ENCODE measurements around the gene CA10. TPM values are rescaled to one million over a fixed set of nuclear protein-coding genes. Genes with fewer than 3 reads are reported as not detected.

The CA10 gene
- total and polyA plus RNA-seq, 5 experiments from 2014 or later: not detected

GRCh38 chr17:51604299-51605020, 554.1 kb downstream of the CA10 start:
- POLR2A ChIA-PET: no interaction called here
- no peak overlapping the region for H3K27ac Mint-ChIP-seq
- no peaks in the 10 kb centered on the region for H3K9me3 Mint-ChIP-seq
- no peak for ATAC-seq
- no peaks in the 10 kb centered on the region for H3K36me3 Mint-ChIP-seq
- H3K27me3 Mint-ChIP-seq: peaks cover 0 to 9% (median 1%) of the 10 kb centered on the region in 5 donors
- no peak overlapping the region for H3K4me3 Mint-ChIP-seq
- DNase-seq: no peak
- H3K4me1 Mint-ChIP-seq: no peaks in the 10 kb centered on the region

DNA sequence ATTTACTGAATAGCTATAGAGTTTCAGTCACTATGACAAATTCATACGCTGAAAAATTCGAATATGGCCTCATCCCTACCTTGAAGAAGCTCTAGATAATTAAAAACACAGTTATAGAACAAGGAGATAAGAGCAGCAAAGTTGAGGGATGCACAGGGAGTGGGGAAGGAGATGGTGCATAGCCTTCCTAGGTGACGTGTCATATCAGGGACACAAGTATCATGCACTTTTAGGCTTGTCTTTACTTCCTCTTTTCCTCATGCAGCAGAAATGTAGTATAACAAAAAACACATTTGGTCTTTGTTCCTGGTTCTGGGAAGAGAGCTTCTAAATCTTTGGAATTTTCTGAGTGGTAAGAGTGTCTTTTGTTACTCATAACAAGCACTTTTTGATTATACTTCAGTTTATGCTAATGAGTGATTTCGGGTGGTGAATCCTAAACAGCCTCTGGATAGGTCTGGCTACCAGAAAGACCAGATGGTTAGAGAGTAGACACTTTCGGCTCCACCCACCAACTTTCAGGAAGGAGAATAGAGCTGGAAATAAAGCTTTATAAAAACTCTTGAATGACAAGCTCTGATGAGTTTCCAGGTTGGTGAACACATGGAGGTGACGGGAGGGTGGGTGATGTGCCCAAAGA, 556.8 kb downstream of the CA10 start:
- POLR2A ChIA-PET: no interaction called here
- DNase-seq: no peak
- Mint-ChIP-seq H3K4me3 (no peak overlapping the region), H3K27ac (no peak overlapping the region), H3K36me3 (no peaks in the 10 kb centered on the region), H3K9me3 (no peaks in the 10 kb centered on the region), H3K27me3 (peaks cover 0 to 16% (median 7%) of the 10 kb centered on the region in 5 donors), H3K4me1 (no peaks in the 10 kb centered on the region)
- no peak for ATAC-seq

GRCh38 chr17:51598824-51599223, 559.7 kb downstream of the CA10 start:
- Mint-ChIP-seq H3K27ac (peak overlapping the region in 1 of 10 donors; percentile 41), H3K9me3 (no peaks in the 10 kb centered on the region), H3K4me3 (no peak overlapping the region), H3K27me3 (peaks cover 2 to 19% (median 9%) of the 10 kb centered on the region in 5 donors), H3K4me1 (no peaks in the 10 kb centered on the region), H3K36me3 (no peaks in the 10 kb centered on the region)
- no peak for DNase-seq
- ATAC-seq: no peak
- POLR2A ChIA-PET: no interaction called here

DNA sequence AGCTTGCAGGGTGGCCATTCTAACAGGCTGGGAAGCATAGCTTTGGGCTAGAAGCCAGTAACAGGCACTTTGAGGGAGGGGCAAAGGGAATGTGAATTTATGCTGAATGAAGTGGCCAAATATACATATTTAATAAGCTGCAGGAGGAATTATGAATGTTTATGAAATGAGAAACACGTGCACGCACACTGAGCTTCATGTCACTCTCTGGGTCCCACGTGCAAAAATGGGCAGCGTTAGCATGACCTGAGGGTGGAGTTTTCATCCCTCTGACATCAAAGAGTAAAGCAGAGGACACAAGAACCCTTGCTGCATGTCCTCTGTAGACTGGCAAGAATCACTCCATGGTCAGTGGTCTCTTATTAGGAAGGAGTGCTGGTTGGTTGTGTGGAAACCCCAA, 561.2 kb downstream of the CA10 start:
- no peaks in the 10 kb centered on the region for H3K36me3 Mint-ChIP-seq

GRCh38 chr17:51595826-51596398, 562.6 kb downstream of the CA10 start:
- H3K36me3 Mint-ChIP-seq: no peaks in the 10 kb centered on the region
- H3K4me1 Mint-ChIP-seq: no peaks in the 10 kb centered on the region
- H3K4me3 Mint-ChIP-seq: no peak overlapping the region
- H3K9me3 Mint-ChIP-seq: no peaks in the 10 kb centered on the region
- ATAC-seq: no peak
- H3K27ac Mint-ChIP-seq: no peak overlapping the region
- DNase-seq: no peak
- POLR2A ChIA-PET: no interaction called here
- H3K27me3 Mint-ChIP-seq: peaks cover 0 to 15% (median 11%) of the 10 kb centered on the region in 5 donors

More for the DNA sequence above, 561.2 kb downstream of the CA10 start:
- peaks cover 2 to 18% (median 9%) of the 10 kb centered on the region in 5 donors for H3K27me3 Mint-ChIP-seq
- no peaks in the 10 kb centered on the region for H3K9me3 Mint-ChIP-seq
- POLR2A ChIA-PET: no interaction called here
- no peak overlapping the region for H3K27ac Mint-ChIP-seq
- no peaks in the 10 kb centered on the region for H3K4me1 Mint-ChIP-seq
- no peak for ATAC-seq
- no peak overlapping the region for H3K4me3 Mint-ChIP-seq
- DNase-seq: no peak

DNA sequence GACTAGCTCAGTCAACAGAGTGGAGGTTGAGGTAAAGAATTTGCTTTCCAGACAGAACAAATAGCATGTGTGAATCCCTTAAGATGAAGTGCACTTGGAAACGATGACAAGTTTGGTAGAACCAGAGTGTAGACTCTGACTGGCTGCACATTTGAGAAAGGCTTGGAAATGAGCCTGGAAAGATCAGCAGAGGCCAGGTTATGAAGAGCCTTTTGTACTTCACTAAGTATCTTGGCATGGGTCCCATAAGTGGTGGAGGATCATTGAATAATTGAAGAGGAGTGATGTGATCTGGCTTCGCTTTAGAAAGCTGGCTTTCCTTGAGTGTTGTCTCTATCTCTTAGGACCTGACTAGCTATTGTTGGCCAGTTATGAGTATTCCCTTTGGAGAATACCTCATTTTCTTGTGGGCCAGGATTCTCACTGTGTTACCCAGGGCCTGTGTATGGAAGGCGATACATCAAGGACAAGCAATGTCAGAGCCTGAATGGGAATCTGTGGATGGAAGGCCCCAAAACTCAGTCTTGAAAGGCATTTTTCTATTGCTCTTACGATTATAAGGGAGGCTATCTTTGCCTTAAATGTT, 568.4 kb downstream of the CA10 start:
- ATAC-seq (no peak), DNase-seq (no peak)
- Mint-ChIP-seq H3K9me3 (peaks cover 0 to 24% (median 13%) of the 10 kb centered on the region in 9 donors), H3K4me3 (no peak overlapping the region), H3K4me1 (no peaks in the 10 kb centered on the region), H3K27me3 (peaks cover 0 to 18% (median 9%) of the 10 kb centered on the region in 5 donors), H3K27ac (no peak overlapping the region), H3K36me3 (peaks cover 0 to 19% (median 0%) of the 10 kb centered on the region in 3 donors)
- POLR2A ChIA-PET: no interaction called here

GRCh38 chr17:51588063-51588462, 570.5 kb downstream of the CA10 start:
- peaks cover 1 to 26% (median 7%) of the 10 kb centered on the region in 5 donors for H3K27me3 Mint-ChIP-seq
- no peaks in the 10 kb centered on the region for H3K4me1 Mint-ChIP-seq
- peaks cover 0 to 19% (median 0%) of the 10 kb centered on the region in 3 donors for H3K36me3 Mint-ChIP-seq
- ATAC-seq (no peak), DNase-seq (no peak)
- POLR2A ChIA-PET: no interaction called here
- H3K27ac Mint-ChIP-seq: no peak overlapping the region
- H3K4me3 Mint-ChIP-seq: no peak overlapping the region
- peaks cover 0 to 24% (median 14%) of the 10 kb centered on the region in 9 donors for H3K9me3 Mint-ChIP-seq

DNA sequence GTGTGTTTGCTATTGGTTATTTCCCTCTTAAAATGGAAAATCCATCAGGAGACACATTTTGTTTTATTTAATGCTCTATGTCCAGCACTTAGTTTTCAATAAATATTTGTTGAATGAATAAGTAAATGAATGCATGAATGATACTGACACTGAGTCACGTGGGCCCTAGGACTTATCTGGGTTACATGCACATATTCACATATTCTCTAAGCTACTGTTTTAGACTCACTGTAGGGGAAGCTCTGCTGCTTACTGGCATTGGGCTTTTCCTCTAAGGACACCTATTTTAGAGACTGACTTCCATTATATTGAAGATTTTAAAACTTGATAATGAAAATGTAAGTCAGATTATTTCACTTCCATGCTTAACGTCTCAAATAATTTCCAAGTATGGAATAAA, 571.0 kb downstream of the CA10 start:
- Mint-ChIP-seq H3K9me3 (peaks cover 0 to 24% (median 14%) of the 10 kb centered on the region in 9 donors), H3K4me1 (no peaks in the 10 kb centered on the region), H3K4me3 (no peak overlapping the region), H3K27me3 (peaks cover 1 to 26% (median 8%) of the 10 kb centered on the region in 5 donors), H3K36me3 (peaks cover 0 to 19% (median 0%) of the 10 kb centered on the region in 3 donors), H3K27ac (no peak overlapping the region)
- no peak for DNase-seq
- POLR2A ChIA-PET: no interaction called here
- no peak for ATAC-seq

- DNase-seq (no peak), ATAC-seq (no peak)
- POLR2A ChIA-PET: no interaction called here
- no peak overlapping the region for H3K4me3 Mint-ChIP-seq
- peaks cover 0 to 26% (median 8%) of the 10 kb centered on the region in 5 donors for H3K27me3 Mint-ChIP-seq
- H3K9me3 Mint-ChIP-seq: peaks cover 0 to 24% (median 14%) of the 10 kb centered on the region in 9 donors
- H3K27ac Mint-ChIP-seq: no peak overlapping the region
- peaks cover 0 to 19% (median 0%) of the 10 kb centered on the region in 3 donors for H3K36me3 Mint-ChIP-seq
- H3K4me1 Mint-ChIP-seq: no peaks in the 10 kb centered on the region
Measured at GRCh38 chr17:51585514-51586104, 572.9 kb downstream of the CA10 start.

- peaks cover 0 to 19% (median 1%) of the 10 kb centered on the region in 3 donors for H3K36me3 Mint-ChIP-seq
- POLR2A ChIA-PET: no interaction called here
- peaks cover 0 to 47% (median 28%) of the 10 kb centered on the region in 9 donors for H3K9me3 Mint-ChIP-seq
Measured at GRCh38 chr17:51580869-51581268, 577.6 kb downstream of the CA10 start.

More at GRCh38 chr17:51580869-51581268, 577.6 kb downstream of the CA10 start:
- DNase-seq (no peak), ATAC-seq (no peak)
- H3K4me1 Mint-ChIP-seq: no peaks in the 10 kb centered on the region
- no peak overlapping the region for H3K27ac Mint-ChIP-seq
- H3K27me3 Mint-ChIP-seq: peaks cover 3 to 28% (median 14%) of the 10 kb centered on the region in 5 donors
- H3K4me3 Mint-ChIP-seq: no peak overlapping the region

Measured in naive thymus-derived CD8-positive, alpha-beta T cell (primary cell).